Measurements from ENCODE around the gene FAM89A. TPM values are rescaled to one million over a fixed set of nuclear protein-coding genes. Genes with fewer than 3 reads are reported as not detected.

The FAM89A gene
- total RNA-seq, 2 experiments from 2014 or later = 11.1 to 14.2 TPM

DNA sequence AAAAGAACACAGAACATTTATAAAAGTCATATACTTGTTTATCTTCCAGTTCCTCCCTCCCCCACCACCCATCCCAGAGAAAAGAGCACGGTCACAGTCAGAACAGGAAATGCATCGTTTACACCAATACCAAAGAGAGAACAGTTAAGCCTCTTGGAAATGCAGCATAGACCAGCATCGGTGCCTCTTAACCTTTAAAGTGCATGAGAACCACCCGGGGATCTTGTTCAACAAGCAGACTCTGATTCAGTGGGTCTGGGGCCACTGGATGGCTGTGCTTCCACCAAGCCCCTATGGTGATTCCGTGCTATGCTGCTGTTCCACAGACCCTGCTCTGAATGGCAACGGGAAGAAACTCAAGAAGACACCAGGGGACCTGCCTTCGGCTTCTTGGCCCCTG lies 19.2 kb downstream of the FAM89A start:
- DNase-seq = no peak
- Mint-ChIP-seq H3K4me1 (ENCODE audit: low read depth) (peaks cover 7% of the 10 kb centered on the region), H3K27me3 (no peaks in the 10 kb centered on the region), H3K4me3 (no peak overlapping the region), H3K36me3 (ENCODE audit: low read depth) (peaks cover 2% of the 10 kb centered on the region), H3K9me3 (no peaks in the 10 kb centered on the region), H3K27ac (no peak overlapping the region)
- ChIA-PET CTCF (no interaction called here), POLR2A (no interaction called here)
- ATAC-seq = no peak
- intact Hi-C loops (cut with micrococcal nuclease) = no loop called here
- TF ChIP-seq CTCF (IDR thresholded peaks at IDR 0.05) = no peak

DNA sequence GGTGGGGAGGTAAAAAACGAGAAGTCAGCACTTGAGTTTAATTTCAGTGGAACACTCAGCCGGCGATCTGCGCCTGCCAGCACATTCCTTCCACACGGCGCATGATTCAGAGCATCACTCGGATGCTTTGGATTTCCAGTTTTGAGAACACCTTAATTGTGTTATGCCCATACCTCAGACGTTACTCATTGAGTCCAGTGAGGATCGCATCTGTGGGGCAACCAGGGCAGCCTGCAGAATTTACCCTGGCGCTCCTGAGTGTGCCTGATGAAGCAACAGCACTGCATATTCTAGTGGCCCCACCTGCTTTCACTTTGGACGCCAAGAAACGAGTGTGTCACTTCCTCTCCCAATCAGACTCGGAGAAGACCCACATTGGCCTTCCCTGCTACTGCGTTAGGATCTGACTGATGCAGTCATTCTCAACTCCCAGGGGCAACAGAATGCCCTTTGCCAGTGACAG lies 19.9 kb downstream of the FAM89A start:
- intact Hi-C loops (cut with micrococcal nuclease) = no loop called here
- ChIA-PET CTCF (no interaction called here), POLR2A (no interaction called here)
- Mint-ChIP-seq H3K36me3 (ENCODE audit: low read depth) (peaks cover 2% of the 10 kb centered on the region), H3K4me1 (ENCODE audit: low read depth) (peaks cover 7% of the 10 kb centered on the region), H3K27ac (no peak overlapping the region), H3K4me3 (peak overlapping the region; percentile 40), H3K9me3 (no peaks in the 10 kb centered on the region), H3K27me3 (no peaks in the 10 kb centered on the region)
- ATAC-seq = peak; percentile 60
- DNase-seq = peak; percentile 9
- no peak for TF ChIP-seq CTCF (IDR thresholded peaks at IDR 0.05)

DNA sequence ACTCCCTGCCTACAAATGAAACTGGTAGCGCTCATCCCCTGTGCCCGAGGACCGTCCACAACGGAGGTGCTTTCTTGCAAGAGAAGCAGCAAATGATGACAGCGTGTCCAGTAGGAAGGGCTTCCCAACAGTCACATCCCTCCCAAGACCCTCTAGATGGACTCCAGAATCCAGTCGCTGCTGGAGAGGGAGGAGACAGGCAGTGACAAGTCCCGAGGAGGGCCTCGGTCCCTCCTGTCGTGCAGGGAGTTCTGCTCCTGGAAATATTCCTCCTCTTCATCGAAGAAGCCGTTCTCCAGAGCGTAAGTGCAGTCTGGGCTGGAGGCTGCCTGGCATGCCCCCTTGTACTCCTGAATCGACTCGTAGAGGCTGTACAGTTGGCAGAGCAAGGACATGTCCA lies 20.3 kb downstream of the FAM89A start:
- no peaks in the 10 kb centered on the region for H3K27me3 Mint-ChIP-seq
- H3K27ac Mint-ChIP-seq = no peak overlapping the region
- TF ChIP-seq CTCF (IDR thresholded peaks at IDR 0.05) = no peak
- ChIA-PET POLR2A (no interaction called here), CTCF (no interaction called here)
- no peaks in the 10 kb centered on the region for H3K9me3 Mint-ChIP-seq
- intact Hi-C loops (cut with micrococcal nuclease) = no loop called here
- ATAC-seq = no peak
- no peak overlapping the region for H3K4me3 Mint-ChIP-seq
- DNase-seq = no peak
- peaks cover 2% of the 10 kb centered on the region for H3K36me3 Mint-ChIP-seq (ENCODE audit: low read depth)
- peaks cover 7% of the 10 kb centered on the region for H3K4me1 Mint-ChIP-seq (ENCODE audit: low read depth)

- TF ChIP-seq CTCF (IDR thresholded peaks at IDR 0.05) = no peak
- peaks cover 7% of the 10 kb centered on the region for H3K4me1 Mint-ChIP-seq (ENCODE audit: low read depth)
Observed at GRCh38 chr1:231016966-231017365, 23.1 kb downstream of the FAM89A start.

DNA sequence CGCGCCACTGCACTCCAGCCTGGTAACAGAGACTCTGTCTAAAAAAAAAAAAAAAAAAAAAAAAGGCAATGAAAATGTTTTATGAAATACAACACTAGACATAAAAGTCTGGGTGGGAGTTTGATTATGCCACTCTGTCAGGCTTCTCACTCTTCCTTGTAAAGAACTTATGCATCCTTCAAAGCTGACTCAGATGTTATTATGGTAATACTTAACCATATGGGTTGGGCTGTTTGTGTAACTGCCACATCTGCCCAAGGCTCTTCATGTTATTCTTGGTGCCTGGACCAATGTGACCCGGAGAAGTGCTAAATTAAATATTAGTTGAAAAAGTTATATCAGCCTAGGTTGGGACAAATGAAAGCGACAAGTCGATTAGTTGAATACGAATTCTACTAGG lies 23.8 kb downstream of the FAM89A start:
- Mint-ChIP-seq H3K27me3 (no peaks in the 10 kb centered on the region), H3K4me1 (ENCODE audit: low read depth) (peaks cover 7% of the 10 kb centered on the region), H3K4me3 (no peak overlapping the region), H3K36me3 (ENCODE audit: low read depth) (peaks cover 2% of the 10 kb centered on the region), H3K9me3 (no peaks in the 10 kb centered on the region), H3K27ac (no peak overlapping the region)
- ATAC-seq = no peak
- no peak for DNase-seq
- ChIA-PET POLR2A (no interaction called here), CTCF (no interaction called here)
- no peak for TF ChIP-seq CTCF (IDR thresholded peaks at IDR 0.05)
- intact Hi-C loops (cut with micrococcal nuclease) = no loop called here

More at GRCh38 chr1:231016966-231017365, 23.1 kb downstream of the FAM89A start:
- intact Hi-C loops (cut with micrococcal nuclease) = no loop called here
- DNase-seq = no peak
- ChIA-PET CTCF (no interaction called here), POLR2A (interaction anchor here (0.6 kb wide), 1 partner anchor 48 kb away, joined by 3 read pairs; no protein-coding TSS in a partner anchor)
- ATAC-seq = no peak
- H3K4me3 Mint-ChIP-seq = no peak overlapping the region
- no peak overlapping the region for H3K27ac Mint-ChIP-seq
- H3K9me3 Mint-ChIP-seq = no peaks in the 10 kb centered on the region
- peaks cover 2% of the 10 kb centered on the region for H3K36me3 Mint-ChIP-seq (ENCODE audit: low read depth)
- H3K27me3 Mint-ChIP-seq = no peaks in the 10 kb centered on the region

Data from activated CD8-positive, alpha-beta T cell treated with anti-CD3 and anti-CD28 coated beads for 36 hours (primary cell).